Endodermal cell (in vitro differentiated cells): ENCODE data around the gene SOX5. TPM values are rescaled to one million over a fixed set of nuclear protein-coding genes. Genes with fewer than 3 reads are reported as not detected.

Source experiments
- DNase-seq: peaks from one replicate; pipeline ENCODE4 v3.0.0-alpha.2; 2017
- H3K27ac ChIP-seq: 2 replicates; pipeline ENCODE4 v1.5.1; 2013; ENCODE audit warnings: mild to moderate bottlenecking, low read depth, low read length, moderate library complexity
- H3K27me3 ChIP-seq: 2 replicates; pipeline ENCODE4 v1.6.1; 2013; ENCODE audit warnings: mild to moderate bottlenecking, low read length, moderate library complexity; ENCODE audit not compliant: insufficient read depth, control insufficient read depth, poor library complexity, severe bottlenecking
- H3K36me3 ChIP-seq: 2 replicates; pipeline ENCODE4 v1.7.0; 2013; ENCODE audit warnings: mild to moderate bottlenecking, low read length, moderate library complexity; ENCODE audit not compliant: control insufficient read depth, insufficient read depth
- H3K4me1 ChIP-seq: one replicate; pipeline ENCODE4 v1.7.0; 2013; ENCODE audit warnings: low read length; ENCODE audit not compliant: control insufficient read depth, insufficient read depth
- H3K4me3 ChIP-seq: 2 replicates; pipeline ENCODE4 v1.5.1; 2013; ENCODE audit warnings: mild to moderate bottlenecking, low read length, moderate library complexity
- H3K9ac ChIP-seq: 2 replicates; pipeline ENCODE4 v1.6.1; 2013; ENCODE audit warnings: mild to moderate bottlenecking, low read length, moderate library complexity; ENCODE audit not compliant: poor library complexity, severe bottlenecking; ENCODE audit errors: extremely low read depth
- H3K9me3 ChIP-seq: 2 replicates; pipeline ENCODE4 v1.6.1; 2013; ENCODE audit warnings: mild to moderate bottlenecking, low read length, moderate library complexity; ENCODE audit not compliant: control insufficient read depth
- H3K27ac Mint-ChIP-seq: 2 replicates; pipeline ENCODE4 v1.8.0; 2020; ENCODE audit warnings: mixed read lengths
- H3K27me3 Mint-ChIP-seq: 2 replicates; pipeline ENCODE4 v1.8.0; 2021; ENCODE audit warnings: mild to moderate bottlenecking, mixed read lengths; ENCODE audit not compliant: insufficient read depth
- H3K36me3 Mint-ChIP-seq: 2 replicates; pipeline ENCODE4 v1.8.0; 2020; ENCODE audit warnings: low read depth, mixed read lengths
- H3K4me1 Mint-ChIP-seq: 2 replicates; pipeline ENCODE4 v1.8.0; 2020; ENCODE audit warnings: mixed read lengths
- H3K4me3 Mint-ChIP-seq: 2 replicates; pipeline ENCODE4 v1.8.0; 2020; ENCODE audit warnings: mild to moderate bottlenecking, moderate library complexity, mixed read lengths
- H3K9me3 Mint-ChIP-seq: 2 replicates; pipeline ENCODE4 v1.8.0; 2020; ENCODE audit warnings: mild to moderate bottlenecking, mixed read lengths
- CTCF ChIP-seq: fragments of 200-600 bp; sonication (generic); conservative IDR thresholded peaks from 2 replicates; pipeline ENCODE4 v1.5.0; 2021; ENCODE audit warnings: antibody characterized with exemption, mild to moderate bottlenecking
- WGBS, 2 experiments: methylation state at CpG; one replicate each; pipeline versions ENCODE4 v1.1.5 to v1.1.7; 2013; ENCODE audit warnings: missing lambda C conversion rate in 2 of 2, mixed read lengths in 1 of 2; ENCODE audit not compliant: insufficient coverage in 1 of 2, insufficient read length in 1 of 2; 5-methylcytosine and 5-hydroxymethylcytosine counted together
- total RNA-seq, 2 donors: library from RNA; stranded (reverse); fragmentation: NEBNext Ultra II Directional in 1 of 2; extraction: Animal tissue kit (Norgen Biotek cat#: 25700) in 1 of 2; gene quantifications; 2 replicates in 1 of 2; 3 replicates in 1 of 2; pipeline ENCODE4 v1.2.1, GENCODE V29; 2021

The SOX5 gene
- total RNA-seq, 2 donors from 2014 or later = 6.8 to 30.7 TPM

- Histone ChIP-seq H3K27me3 (no peaks in the 10 kb centered on the region), H3K9ac (no peak overlapping the region), H3K9me3 (no peaks in the 10 kb centered on the region), H3K36me3 (no peaks in the 10 kb centered on the region), H3K4me1 (no peaks in the 10 kb centered on the region), H3K27ac (no peak overlapping the region), H3K4me3 (no peak overlapping the region)
- TF ChIP-seq CTCF = no peak
- H3K4me3 Mint-ChIP-seq = no peak overlapping the region
- no peaks in the 10 kb centered on the region for H3K27me3 Mint-ChIP-seq
- H3K27ac Mint-ChIP-seq = no peak overlapping the region
- H3K36me3 Mint-ChIP-seq = no peaks in the 10 kb centered on the region
- 89 to 96% methylated on average over 3 of the region's 3 CpGs for WGBS, 2 experiments
- no peaks in the 10 kb centered on the region for H3K9me3 Mint-ChIP-seq
- peaks cover 3% of the 10 kb centered on the region for H3K4me1 Mint-ChIP-seq
- DNase-seq = no peak
Observed at GRCh38 chr12:23795494-23795893, 154.0 kb downstream of the SOX5 start.

GRCh38 chr12:23781118-23781517 lies 168.4 kb downstream of the SOX5 start:
- no peak overlapping the region for H3K4me3 ChIP-seq
- H3K9me3 ChIP-seq = peaks cover 10% of the 10 kb centered on the region
- Mint-ChIP-seq H3K36me3 (no peaks in the 10 kb centered on the region), H3K4me1 (no peaks in the 10 kb centered on the region), H3K4me3 (no peak overlapping the region), H3K27me3 (no peaks in the 10 kb centered on the region), H3K9me3 (peaks cover 7% of the 10 kb centered on the region), H3K27ac (no peak overlapping the region)
- TF ChIP-seq CTCF = no peak
- WGBS, 2 experiments = 91 to 97% methylated on average over 1 of the region's 1 CpG
- no peak overlapping the region for H3K27ac ChIP-seq
- H3K4me1 ChIP-seq = no peaks in the 10 kb centered on the region
- H3K36me3 ChIP-seq = no peaks in the 10 kb centered on the region
- H3K9ac ChIP-seq = no peak overlapping the region
- H3K27me3 ChIP-seq = no peaks in the 10 kb centered on the region
- DNase-seq = no peak

GRCh38 chr12:23775208-23775607 lies 174.3 kb downstream of the SOX5 start:
- Histone ChIP-seq H3K9ac (no peak overlapping the region), H3K27ac (no peak overlapping the region), H3K9me3 (peaks cover 10% of the 10 kb centered on the region), H3K4me3 (no peak overlapping the region), H3K4me1 (no peaks in the 10 kb centered on the region), H3K36me3 (no peaks in the 10 kb centered on the region), H3K27me3 (no peaks in the 10 kb centered on the region)
- Mint-ChIP-seq H3K4me1 (peaks cover 3% of the 10 kb centered on the region), H3K4me3 (no peak overlapping the region), H3K36me3 (peaks cover 3% of the 10 kb centered on the region), H3K9me3 (peaks cover 13% of the 10 kb centered on the region), H3K27ac (no peak overlapping the region), H3K27me3 (no peaks in the 10 kb centered on the region)
- TF ChIP-seq CTCF = no peak
- 85 to 100% methylated on average over 1 of the region's 2 CpGs for WGBS, 2 experiments
- no peak for DNase-seq
